ENCODE data around the gene SYVN1. TPM values are rescaled to one million over a fixed set of nuclear protein-coding genes. Genes with fewer than 3 reads are reported as not detected.

SYVN1 gene
- total and polyA plus RNA-seq, 10 of the 15 experiments (the other 5 are each of a cell fraction or from before 2014, with no cell fraction given) = 0.79 to 63.6 (median 20.1) TPM

DNA sequence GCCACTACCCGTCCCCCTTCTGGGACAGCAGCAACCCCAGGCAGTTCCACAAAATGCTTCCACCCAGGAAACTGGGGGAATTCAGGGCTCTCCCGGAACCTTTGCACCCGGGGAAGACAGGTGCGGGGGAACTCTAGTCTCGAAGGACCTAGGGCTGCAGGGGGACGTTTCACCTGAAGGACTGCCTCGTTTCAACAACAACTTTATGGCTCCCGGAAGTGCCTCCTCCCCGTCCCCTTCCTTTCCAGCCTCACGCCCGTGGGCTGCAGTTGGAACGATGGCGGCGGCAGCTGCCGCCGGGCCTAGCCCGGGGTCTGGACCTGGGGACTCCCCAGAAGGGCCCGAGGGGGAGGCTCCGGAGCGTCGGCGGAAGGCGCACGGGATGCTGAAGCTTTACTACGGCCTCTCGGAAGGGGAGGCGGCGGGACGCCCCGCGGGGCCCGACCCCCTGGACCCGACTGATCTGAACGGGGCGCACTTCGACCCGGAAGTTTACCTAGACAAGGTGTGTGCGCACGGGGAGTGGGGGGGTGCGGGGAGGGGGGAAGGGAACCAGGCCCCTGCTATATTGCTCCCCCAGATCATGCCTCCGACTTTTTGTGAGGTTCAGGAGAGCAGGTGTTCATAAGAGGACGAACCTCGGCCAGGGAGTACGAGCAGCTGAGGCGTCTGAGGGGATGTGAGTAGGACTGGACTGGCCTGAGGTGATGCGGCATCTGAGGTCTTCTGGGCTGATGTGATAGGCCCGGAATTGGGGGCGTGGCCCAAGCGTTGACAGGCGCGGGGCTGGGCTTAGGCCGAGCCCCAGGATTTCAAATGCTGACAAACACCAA is 38.1 kb downstream of the SYVN1 start, which contains the start of gene VPS51 (continued):
- TF ChIP-seq EP300 (IDR thresholded peaks at IDR 0.05; ENCODE audit: borderline replicate concordance in 1 of 2, control insufficient read depth in 1 of 2, low read depth in 2 of 2, low read length in 2 of 2) (0 out of 4 replicates have a peak, but pooled peaks of 1 of the 2 experiments have one; percentile 19), CREB1 (IDR thresholded peaks at IDR 0.05; ENCODE audit: low read depth) (peak; percentile 89), KDM1A (IDR thresholded peaks at IDR 0.05; ENCODE audit: borderline replicate concordance) (no peak), RCOR1 (conservative IDR thresholded peaks at IDR 0.05; ENCODE audit: low read depth, low read length) (peak; percentile 92; the same call in 1 of the 2 replicates), SRF (IDR thresholded peaks at IDR 0.05; ENCODE audit: low read depth in 2 of 2, low read length in 2 of 2) (peak; percentile 50 to 96; a peak in 3 of 4 replicates), ZNF207 (IDR thresholded peaks at IDR 0.05; ENCODE audit: borderline replicate concordance) (peak; percentile 99), CHD4 (IDR thresholded peaks at IDR 0.05) (no peak), SMAD1 (IDR thresholded peaks at IDR 0.05; ENCODE audit: low read depth, partially characterized antibody) (peak; percentile 24), ASH2L (IDR thresholded peaks at IDR 0.05; ENCODE audit: borderline replicate concordance, low read depth) (peak; percentile 90; the same call in 1 of the 2 replicates), BCL11A (IDR thresholded peaks at IDR 0.05; ENCODE audit: low read depth, low read length) (peak; percentile 34; the same call in 1 of the 2 replicates), NFYA (IDR thresholded peaks at IDR 0.05; ENCODE audit: borderline replicate concordance, low read depth, low read length) (no peak), ZNF217 (IDR thresholded peaks at IDR 0.05) (peak; percentile 67; the same call in 1 of the 2 replicates)
- TF ChIP-seq, protein P1, sequence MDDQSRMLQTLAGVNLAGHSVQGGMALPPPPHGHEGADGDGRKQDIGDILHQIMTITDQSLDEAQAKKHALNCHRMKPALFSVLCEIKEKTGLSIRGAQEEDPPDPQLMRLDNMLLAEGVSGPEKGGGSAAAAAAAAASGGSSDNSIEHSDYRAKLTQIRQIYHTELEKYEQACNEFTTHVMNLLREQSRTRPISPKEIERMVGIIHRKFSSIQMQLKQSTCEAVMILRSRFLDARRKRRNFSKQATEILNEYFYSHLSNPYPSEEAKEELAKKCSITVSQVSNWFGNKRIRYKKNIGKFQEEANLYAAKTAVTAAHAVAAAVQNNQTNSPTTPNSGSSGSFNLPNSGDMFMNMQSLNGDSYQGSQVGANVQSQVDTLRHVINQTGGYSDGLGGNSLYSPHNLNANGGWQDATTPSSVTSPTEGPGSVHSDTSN (IDR thresholded peaks at IDR 0.05; ENCODE audit: insufficient replicate concordance, low read depth, low read length) = peak; percentile 46
